Activated gamma-delta T cell treated with Interleukin-2 at 50 U/mL for 16 hours (primary cell): ENCODE results near the gene ALAD.

Experiments used
- DNase-seq: peaks from one replicate; pipeline ENCODE4 v3.0.0-alpha.2; 2020

ALAD gene

GRCh38 chr9:113343732-113344231, 57.3 kb downstream of the ALAD start:
- no peak for DNase-seq

- no peak for DNase-seq
Observed at GRCh38 chr9:113341712-113342410, 59.2 kb downstream of the ALAD start.

- DNase-seq, result peak; percentile 76
Observed at GRCh38 chr9:113340011-113340699, 60.9 kb downstream of the ALAD start, which contains the start of gene WDR31. WDR31 (minus strand) TSS chr9:113340275; CDS start chr9:113332022, 8,253 bp downstream.

- no peak for DNase-seq
Observed at GRCh38 chr9:113337714-113338113, 63.4 kb downstream of the ALAD start.
